ENCODE data around the gene IGFL4.
"Not testable (repeated sequence)": the region's sequence is repeated elsewhere in the genome, so short reads cannot be mapped to it uniquely, and the experiment has no call there.

The IGFL4 gene

GRCh38 chr19:46040952-46041500 is at the start of gene IGFL4:
Gene IGFL4, minus strand, starts transcription at chr19:46041002. Its CDS starts 40 bp downstream, at chr19:46040962.
- DNase-seq = no peak

GRCh38 chr19:46090444-46090843 is 49.6 kb upstream of the IGFL4 start:
- DNase-seq = no peak

GRCh38 chr19:46089432-46089831 is 48.6 kb upstream of the IGFL4 start:
- DNase-seq = no peak

- DNase-seq = no peak
Measured at GRCh38 chr19:46088101-46088500, 47.3 kb upstream of the IGFL4 start.

- DNase-seq = no peak
Measured at GRCh38 chr19:46085888-46086287, 45.1 kb upstream of the IGFL4 start.

GRCh38 chr19:46082728-46083050 is 41.9 kb upstream of the IGFL4 start:
- no peak for DNase-seq

GRCh38 chr19:46081928-46082727 is 41.3 kb upstream of the IGFL4 start:
- DNase-seq = peak; percentile 67 to 70

- DNase-seq = no peak
Measured at GRCh38 chr19:46080561-46080960, 39.8 kb upstream of the IGFL4 start.

- DNase-seq = no peak
Measured at GRCh38 chr19:46079576-46079975, 38.8 kb upstream of the IGFL4 start.

GRCh38 chr19:46078573-46079332 is 38.0 kb upstream of the IGFL4 start:
- DNase-seq = not testable (repeated sequence)

- DNase-seq = no peak
Measured at GRCh38 chr19:46077815-46078167, 37.0 kb upstream of the IGFL4 start.

- DNase-seq = peak; percentile 79 to 84
Measured at GRCh38 chr19:46076951-46077814, 36.4 kb upstream of the IGFL4 start.

- no peak for DNase-seq
Measured at GRCh38 chr19:46076031-46076880, 35.5 kb upstream of the IGFL4 start.

- no peak for DNase-seq
Measured at GRCh38 chr19:46073268-46073922, 32.6 kb upstream of the IGFL4 start.

GRCh38 chr19:46069806-46070341 is 29.1 kb upstream of the IGFL4 start:
- no peak for DNase-seq

GRCh38 chr19:46068345-46069258 is 27.8 kb upstream of the IGFL4 start:
- peak; percentile 21 to 31 for DNase-seq

- no peak for DNase-seq
Measured at GRCh38 chr19:46067691-46068090, 26.9 kb upstream of the IGFL4 start.

- no peak for DNase-seq
Measured at GRCh38 chr19:46066471-46066870, 25.7 kb upstream of the IGFL4 start.

GRCh38 chr19:46065486-46066071 is 24.8 kb upstream of the IGFL4 start:
- no peak for DNase-seq

- no peak for DNase-seq
Measured at GRCh38 chr19:46063201-46063600, 22.4 kb upstream of the IGFL4 start.

Measured in Kasumi-1 (cell line).